ENCODE results near the gene ZNF497.

ZNF497 gene

GRCh38 chr19:58338336-58338735 lies 24.2 kb downstream of the ZNF497 start:
- TF ChIP-seq CTCF (IDR thresholded peaks at IDR 0.05; ENCODE audit: low read length, missing control alignments) = no peak
- DNase-seq (ENCODE audit: low read depth) = no peak
- no peak overlapping the region for H3K4me3 ChIP-seq (replicated peaks; ENCODE audit: low read depth, low read length)

- DNase-seq (ENCODE audit: low read depth) = no peak
- no peak for TF ChIP-seq CTCF (IDR thresholded peaks at IDR 0.05; ENCODE audit: low read length, missing control alignments)
- H3K4me3 ChIP-seq (replicated peaks; ENCODE audit: low read depth, low read length) = no peak overlapping the region
Measured at GRCh38 chr19:58336820-58337219, 25.7 kb downstream of the ZNF497 start.

- TF ChIP-seq CTCF (IDR thresholded peaks at IDR 0.05; ENCODE audit: low read length, missing control alignments) = no peak
- no peak for DNase-seq (ENCODE audit: low read depth)
- H3K4me3 ChIP-seq (replicated peaks; ENCODE audit: low read depth, low read length) = no peak overlapping the region
Measured at GRCh38 chr19:58336216-58336615, 26.3 kb downstream of the ZNF497 start.

- TF ChIP-seq CTCF (IDR thresholded peaks at IDR 0.05; ENCODE audit: low read length, missing control alignments) = no peak
- H3K4me3 ChIP-seq (replicated peaks; ENCODE audit: low read depth, low read length) = no peak overlapping the region
- DNase-seq (ENCODE audit: low read depth) = no peak
Measured at GRCh38 chr19:58335630-58336029, 26.9 kb downstream of the ZNF497 start.

GRCh38 chr19:58334691-58335249 lies 27.8 kb downstream of the ZNF497 start:
- TF ChIP-seq CTCF (IDR thresholded peaks at IDR 0.05; ENCODE audit: low read length, missing control alignments) = no peak
- H3K4me3 ChIP-seq (replicated peaks; ENCODE audit: low read depth, low read length) = no peak overlapping the region
- no peak for DNase-seq (ENCODE audit: low read depth)

- TF ChIP-seq CTCF (IDR thresholded peaks at IDR 0.05; ENCODE audit: low read length, missing control alignments) = no peak
- DNase-seq (ENCODE audit: low read depth) = no peak
- H3K4me3 ChIP-seq (replicated peaks; ENCODE audit: low read depth, low read length) = no peak overlapping the region
Measured at GRCh38 chr19:58332697-58333096, 29.9 kb downstream of the ZNF497 start.

- no peak for TF ChIP-seq CTCF (IDR thresholded peaks at IDR 0.05; ENCODE audit: low read length, missing control alignments)
- no peak overlapping the region for H3K4me3 ChIP-seq (replicated peaks; ENCODE audit: low read depth, low read length)
- DNase-seq (ENCODE audit: low read depth) = peak; percentile 78
Measured at GRCh38 chr19:58330458-58330857, 32.1 kb downstream of the ZNF497 start.

Measured in fibroblast of pulmonary artery (primary cell).